Activated T-cell treated with anti-CD3 and anti-CD28 coated beads for 48 hours (primary cell): ENCODE results near the gene LARGE2.

Experiments
- DNase-seq: peaks from one replicate; pipeline ENCODE4 v3.0.0-alpha.2; 2020; ENCODE audit warnings: low read depth

LARGE2 gene

GRCh38 chr11:45930031-45930794 lies 7.8 kb downstream of the LARGE2 start:
- DNase-seq = no peak

- no peak for DNase-seq
Measured at GRCh38 chr11:45930951-45931570, 8.6 kb downstream of the LARGE2 start.

- DNase-seq = no peak
Measured at GRCh38 chr11:45931739-45932138, 9.3 kb downstream of the LARGE2 start.

- DNase-seq = no peak
Measured at GRCh38 chr11:45932217-45932616, 9.8 kb downstream of the LARGE2 start.

GRCh38 chr11:45933131-45933831 lies 10.8 kb downstream of the LARGE2 start:
- no peak for DNase-seq

- no peak for DNase-seq
Measured at GRCh38 chr11:45933846-45934579, 11.6 kb downstream of the LARGE2 start.

GRCh38 chr11:45934580-45935318 lies 12.3 kb downstream of the LARGE2 start:
- no peak for DNase-seq

GRCh38 chr11:45935349-45936064 lies 13.1 kb downstream of the LARGE2 start:
- DNase-seq = no peak

- DNase-seq = no peak
Measured at GRCh38 chr11:45936511-45937054, 14.1 kb downstream of the LARGE2 start.

GRCh38 chr11:45937916-45938315 lies 15.5 kb downstream of the LARGE2 start:
- no peak for DNase-seq

GRCh38 chr11:45939836-45940235 lies 17.4 kb downstream of the LARGE2 start:
- no peak for DNase-seq

- no peak for DNase-seq
Measured at GRCh38 chr11:45941285-45941684, 18.8 kb downstream of the LARGE2 start.

- DNase-seq = no peak
Measured at GRCh38 chr11:45942381-45942780, 19.9 kb downstream of the LARGE2 start.

GRCh38 chr11:45945397-45945999 lies 23.0 kb downstream of the LARGE2 start:
- DNase-seq = no peak

- no peak for DNase-seq
Measured at GRCh38 chr11:45947885-45948284, 25.4 kb downstream of the LARGE2 start.

- no peak for DNase-seq
Measured at GRCh38 chr11:45948356-45948755, 25.9 kb downstream of the LARGE2 start.

- DNase-seq = no peak
Measured at GRCh38 chr11:45949992-45950407, 27.5 kb downstream of the LARGE2 start.

- DNase-seq = no peak
Measured at GRCh38 chr11:45959851-45960250, 37.4 kb downstream of the LARGE2 start.

- no peak for DNase-seq
Measured at GRCh38 chr11:45960387-45961095, 38.1 kb downstream of the LARGE2 start.
